GM12874 (cell line): ENCODE data around the gene SLC25A23.

Source experiments
- CTCF ChIP-seq: IDR thresholded peaks from 2 replicates; pipeline ENCODE4 v1.5.1; 2011; ENCODE audit warnings: low read depth, mild to moderate bottlenecking, control low read depth, low read length, moderate library complexity; ENCODE audit not compliant: insufficient read depth

SLC25A23 gene

GRCh38 chr19:6402837-6403608 lies 56.6 kb downstream of the SLC25A23 start:
- TF ChIP-seq CTCF = no peak

- TF ChIP-seq CTCF = no peak
These were observed 57.5 kb downstream of the SLC25A23 start for GRCh38 chr19:6402058-6402457.

- no peak for TF ChIP-seq CTCF
These were observed 63.3 kb downstream of the SLC25A23 start for GRCh38 chr19:6396305-6396704.

GRCh38 chr19:6394831-6395230 lies 64.8 kb downstream of the SLC25A23 start:
- TF ChIP-seq CTCF = no peak

- TF ChIP-seq CTCF = no peak
These were observed 65.6 kb downstream of the SLC25A23 start for GRCh38 chr19:6393983-6394412.

- TF ChIP-seq CTCF = 0 out of 2 replicates have a peak, but pooled peaks have one; percentile 15
These were observed 66.3 kb downstream of the SLC25A23 start, which contains the start of gene GTF2F1 for GRCh38 chr19:6393074-6393982. GTF2F1 (minus strand) TSS chr19:6393164; CDS start chr19:6392995, 169 bp downstream.
